Left renal pelvis (tissue), 4 donors: ENCODE measurements around the gene XCL1. TPM values are rescaled to one million over a fixed set of nuclear protein-coding genes. Genes with fewer than 3 reads are reported as not detected.
A peak's percentile ranks its signal among the peaks of the same experiment; 100 is the strongest.
"Not testable (repeated sequence)": the region's sequence is repeated elsewhere in the genome, so short reads cannot be mapped to it uniquely, and the experiment has no call there.

Experiments used
- DNase-seq, 4 donors: peaks; one replicate each; pipeline ENCODE4 v3.0.0-alpha.2; 2013; ENCODE audit warnings: low read depth in 4 of 4, low spot score in 3 of 4
- polyA plus RNA-seq, 4 donors: library from polyadenylated mRNA; unstranded; fragments of 120-200 nt; gene quantifications; one replicate each; pipeline ENCODE4 v1.2.1, GENCODE V29; 2013; ENCODE audit not compliant: insufficient read length in 4 of 4

Gene XCL1
- polyA plus RNA-seq, 4 donors: 0.12 to 0.14 TPM; not detected in 2

- DNase-seq: no peak
Observed at GRCh38 chr1:168567007-168567406, 9.4 kb upstream of the XCL1 start.

- no peak for DNase-seq
Observed at GRCh38 chr1:168567568-168567967, 8.8 kb upstream of the XCL1 start.

- no peak for DNase-seq
Observed at GRCh38 chr1:168568346-168568745, 8.1 kb upstream of the XCL1 start.

GRCh38 chr1:168570652-168571051 is 5.8 kb upstream of the XCL1 start:
- DNase-seq: no peak

- no peak for DNase-seq
Observed at GRCh38 chr1:168572633-168573032, 3.8 kb upstream of the XCL1 start.

- not testable (repeated sequence) for DNase-seq
Observed at GRCh38 chr1:168574234-168574633, 2.2 kb upstream of the XCL1 start.

GRCh38 chr1:168578531-168579185 is 2.3 kb downstream of the XCL1 start:
- DNase-seq: not testable (repeated sequence)

GRCh38 chr1:168580290-168580689 is 3.9 kb downstream of the XCL1 start:
- not testable (repeated sequence) for DNase-seq

- not testable (repeated sequence) for DNase-seq
Observed at GRCh38 chr1:168580991-168581390, 4.6 kb downstream of the XCL1 start.

GRCh38 chr1:168581817-168582572 is 5.6 kb downstream of the XCL1 start:
- no peak for DNase-seq

GRCh38 chr1:168582688-168583336 is 6.4 kb downstream of the XCL1 start:
- peak in 1 of 4 donors; percentile 21 for DNase-seq

- DNase-seq: no peak
Observed at GRCh38 chr1:168583571-168583970, 7.2 kb downstream of the XCL1 start.

GRCh38 chr1:168585191-168585590 is 8.8 kb downstream of the XCL1 start:
- DNase-seq: no peak

- DNase-seq: no peak
Observed at GRCh38 chr1:168585937-168586336, 9.5 kb downstream of the XCL1 start.

- no peak for DNase-seq
Observed at GRCh38 chr1:168589167-168589566, 12.8 kb downstream of the XCL1 start.

GRCh38 chr1:168591066-168591465 is 14.7 kb downstream of the XCL1 start:
- no peak for DNase-seq

GRCh38 chr1:168591641-168592250 is 15.3 kb downstream of the XCL1 start:
- DNase-seq: no peak

GRCh38 chr1:168595403-168595802 is 19.0 kb downstream of the XCL1 start:
- DNase-seq: not testable (repeated sequence)

- no peak for DNase-seq
Observed at GRCh38 chr1:168598125-168598524, 21.7 kb downstream of the XCL1 start.

GRCh38 chr1:168598892-168599291 is 22.5 kb downstream of the XCL1 start:
- no peak for DNase-seq

GRCh38 chr1:168599641-168600040 is 23.2 kb downstream of the XCL1 start:
- no peak for DNase-seq
